Neural cell (in vitro differentiated cells): Measurements from ENCODE around the gene CNOT4. TPM values are rescaled to one million over a fixed set of nuclear protein-coding genes. Genes with fewer than 3 reads are reported as not detected.
"Not testable (repeated sequence)": the region's sequence is repeated elsewhere in the genome, so short reads cannot be mapped to it uniquely, and the experiment has no call there.

ENCODE experiments used
- H2AFZ ChIP-seq: fragments of 200-600, 300-800 bp; sonication (generic), shearing (Covaris generic); 2 replicates; pipeline ENCODE4 v1.6.0; 2014; ENCODE audit warnings: low read depth, mild to moderate bottlenecking, antibody characterized with exemption, low read length, moderate library complexity
- H3F3A ChIP-seq: fragments of 200-600 bp; shearing (Covaris generic); 2 replicates; pipeline ENCODE4 v1.6.1; 2016; ENCODE audit warnings: mild to moderate bottlenecking, moderate library complexity, mixed read lengths, antibody characterized with exemption, low read length; ENCODE audit not compliant: insufficient read depth, poor library complexity, severe bottlenecking
- H3K27ac ChIP-seq: fragments of 200-600, 300-800 bp; sonication (generic), shearing (Covaris generic); 2 replicates; pipeline ENCODE4 v1.5.1; 2014; ENCODE audit warnings: mild to moderate bottlenecking, low read length, moderate library complexity
- H3K27me3 ChIP-seq: fragments of 300-800, 200-600 bp; sonication (generic), shearing (Covaris generic); 2 replicates; pipeline ENCODE4 v1.6.0; 2014; ENCODE audit warnings: mild to moderate bottlenecking, low read depth, low read length, moderate library complexity; ENCODE audit not compliant: insufficient read depth
- H3K36me3 ChIP-seq: fragments of 300-800, 200-600 bp; sonication (generic), shearing (Covaris generic); 2 replicates; pipeline ENCODE4 v1.5.1; 2014; ENCODE audit warnings: mild to moderate bottlenecking, antibody characterized with exemption, low read length, moderate library complexity; ENCODE audit not compliant: insufficient read depth
- H3K4me2 ChIP-seq: fragments of 300-800, 200-600 bp; sonication (generic), shearing (Covaris generic); 2 replicates; pipeline ENCODE4 v1.6.0; 2014; ENCODE audit warnings: mild to moderate bottlenecking, low read length
- H3K4me3 ChIP-seq: fragments of 300-800, 200-600 bp; sonication (generic), shearing (Covaris generic); 2 replicates; pipeline ENCODE4 v1.5.1; 2014; ENCODE audit warnings: mild to moderate bottlenecking, low read length, moderate library complexity
- H3K79me2 ChIP-seq: fragments of 200-600 bp; shearing (Covaris generic); replicated peaks from 2 replicates; pipeline ENCODE4 v1.6.0; 2014; ENCODE audit warnings: mild to moderate bottlenecking, low read length, moderate library complexity; ENCODE audit not compliant: insufficient read depth
- H3K9ac ChIP-seq: fragments of 300-800, 200-600 bp; sonication (generic), shearing (Covaris generic); 2 replicates; pipeline ENCODE4 v1.6.1; 2016; ENCODE audit warnings: mild to moderate bottlenecking, low read length, mixed read lengths
- H3K9me2 ChIP-seq: fragments of 200-600 bp; shearing (Covaris generic); 2 replicates; pipeline ENCODE4 v1.6.1; 2016; ENCODE audit warnings: mild to moderate bottlenecking, low read length, mixed read lengths; ENCODE audit not compliant: insufficient read depth
- H3K9me3 ChIP-seq: fragments of 200-600, 300-800 bp; sonication (generic), shearing (Covaris generic); 2 replicates; pipeline ENCODE4 v1.6.1; 2016; ENCODE audit warnings: mild to moderate bottlenecking, mixed run types, low read length, moderate library complexity, mixed read lengths
- H4K20me1 ChIP-seq: fragments of 200-600 bp; shearing (Covaris generic); 2 replicates; pipeline ENCODE4 v1.6.1; 2016; ENCODE audit warnings: mild to moderate bottlenecking, mixed run types; ENCODE audit not compliant: insufficient read depth
- CTCF ChIP-seq: fragments of 450-650 bp; IDR thresholded peaks from 2 replicates; pipeline ENCODE4 v1.5.1; 2014; ENCODE audit warnings: antibody characterized with exemption, mild to moderate bottlenecking, moderate library complexity; ENCODE audit not compliant: poor library complexity, severe bottlenecking
- EP300 ChIP-seq: fragments of 450-650 bp; conservative IDR thresholded peaks from 2 replicates; pipeline ENCODE4 v1.6.1; 2014; ENCODE audit warnings: antibody characterized with exemption, mild to moderate bottlenecking, moderate library complexity; ENCODE audit not compliant: poor library complexity, severe bottlenecking
- EZH2 ChIP-seq: fragments of 200-600, 300-800 bp; shearing (Covaris generic), sonication (generic); IDR thresholded peaks from 2 replicates; pipeline ENCODE4 v1.6.1; 2014; ENCODE audit warnings: antibody characterized with exemption, low read length, borderline replicate concordance, mild to moderate bottlenecking; ENCODE audit not compliant: insufficient read depth, poor library complexity, severe bottlenecking
- MXI1 ChIP-seq: fragments of 450-650 bp; conservative IDR thresholded peaks from 2 replicates; pipeline ENCODE4 v1.6.1; 2014; ENCODE audit warnings: antibody characterized with exemption, mild to moderate bottlenecking; ENCODE audit not compliant: poor library complexity, severe bottlenecking
- POLR2AphosphoS5 ChIP-seq: IDR thresholded peaks from 2 replicates; pipeline ENCODE4 v1.6.1; 2012
- RAD21 ChIP-seq: fragments of 450-650 bp; conservative IDR thresholded peaks from 2 replicates; pipeline ENCODE4 v1.6.1; 2014; ENCODE audit warnings: antibody characterized with exemption, mild to moderate bottlenecking, moderate library complexity
- REST ChIP-seq: IDR thresholded peaks from 2 replicates; pipeline ENCODE4 v1.6.1; 2012; ENCODE audit warnings: borderline replicate concordance
- SMC3 ChIP-seq: fragments of 450-650 bp; conservative IDR thresholded peaks from 2 replicates; pipeline ENCODE4 v1.6.1; 2014; ENCODE audit warnings: antibody characterized with exemption, mild to moderate bottlenecking, moderate library complexity; ENCODE audit not compliant: poor library complexity
- TAF1 ChIP-seq: IDR thresholded peaks from 2 replicates; pipeline ENCODE4 v1.6.1; 2012; ENCODE audit warnings: low read depth
- polyA plus RNA-seq: library from polyadenylated mRNA; depleted of rRNA; stranded (reverse); fragments of >200 nt; gene quantifications from 2 replicates; pipeline ENCODE4 v1.2.3, GENCODE V29; 2014

CNOT4 gene
- polyA plus RNA-seq, 1 donor from 2014 or later = 6.4 TPM

- no peak overlapping the region for H2AFZ ChIP-seq
- peaks cover 81% of the 10 kb centered on the region for H3K79me2 ChIP-seq
- no peaks in the 10 kb centered on the region for H3F3A ChIP-seq
- no peaks in the 10 kb centered on the region for H4K20me1 ChIP-seq
- no peaks in the 10 kb centered on the region for H3K27me3 ChIP-seq
- H3K4me3 ChIP-seq = no peak overlapping the region
- TF ChIP-seq EP300 (no peak), RAD21 (no peak), TAF1 (no peak), EZH2 (no peak), MXI1 (no peak), POLR2AphosphoS5 (no peak), SMC3 (no peak), REST (no peak), CTCF (no peak)
- no peaks in the 10 kb centered on the region for H3K9me3 ChIP-seq
- H3K36me3 ChIP-seq = no peaks in the 10 kb centered on the region
- no peaks in the 10 kb centered on the region for H3K9me2 ChIP-seq
- H3K27ac ChIP-seq = no peak overlapping the region
- no peak overlapping the region for H3K4me2 ChIP-seq
- H3K9ac ChIP-seq = no peak overlapping the region
These were observed 10.1 kb downstream of the CNOT4 start for GRCh38 chr7:135499818-135500217.

GRCh38 chr7:135497161-135497560 is 12.7 kb downstream of the CNOT4 start:
- not testable (repeated sequence) for H2AFZ ChIP-seq, H3K9me3 ChIP-seq, H3F3A ChIP-seq, H3K27ac ChIP-seq, H3K4me3 ChIP-seq, H3K9me2 ChIP-seq, H4K20me1 ChIP-seq, H3K4me2 ChIP-seq, H3K9ac ChIP-seq, H3K27me3 ChIP-seq, H3K36me3 ChIP-seq
- H3K79me2 ChIP-seq = peaks cover 83% of the 10 kb centered on the region

DNA sequence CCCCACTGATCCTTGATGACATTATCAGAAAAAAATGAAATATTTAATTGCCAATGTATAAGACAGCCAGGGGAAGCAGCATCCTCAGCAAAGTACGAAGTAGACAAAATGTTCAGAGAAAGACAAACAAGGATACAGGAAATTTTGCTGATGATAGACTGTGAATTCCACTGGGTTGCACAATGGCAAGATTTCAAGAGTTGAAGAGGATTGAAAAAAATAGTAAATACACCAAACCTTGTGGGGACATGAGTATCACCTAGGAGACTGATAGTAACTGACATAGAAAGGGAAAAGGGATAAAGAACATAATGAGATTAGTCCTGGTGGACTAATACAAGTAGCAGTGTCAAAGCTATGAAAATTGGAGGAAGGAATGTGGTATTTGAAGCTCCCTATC is 16.5 kb downstream of the CNOT4 start:
- no peaks in the 10 kb centered on the region for H3K27me3 ChIP-seq
- H3K9me3 ChIP-seq = no peaks in the 10 kb centered on the region
- no peaks in the 10 kb centered on the region for H3K9me2 ChIP-seq
- no peak overlapping the region for H2AFZ ChIP-seq
- no peaks in the 10 kb centered on the region for H3F3A ChIP-seq
- H3K4me2 ChIP-seq = no peak overlapping the region
- no peak overlapping the region for H3K4me3 ChIP-seq
- H3K79me2 ChIP-seq = peaks cover 57% of the 10 kb centered on the region
- TF ChIP-seq SMC3 (no peak), CTCF (no peak), TAF1 (no peak), EZH2 (no peak), MXI1 (no peak), POLR2AphosphoS5 (no peak), EP300 (no peak)
- peaks cover 3% of the 10 kb centered on the region for H4K20me1 ChIP-seq
- no peaks in the 10 kb centered on the region for H3K36me3 ChIP-seq
- no peak overlapping the region for H3K9ac ChIP-seq
- no peak overlapping the region for H3K27ac ChIP-seq
